Measurements from ENCODE around the gene RAPGEF5.

RAPGEF5 gene

DNA sequence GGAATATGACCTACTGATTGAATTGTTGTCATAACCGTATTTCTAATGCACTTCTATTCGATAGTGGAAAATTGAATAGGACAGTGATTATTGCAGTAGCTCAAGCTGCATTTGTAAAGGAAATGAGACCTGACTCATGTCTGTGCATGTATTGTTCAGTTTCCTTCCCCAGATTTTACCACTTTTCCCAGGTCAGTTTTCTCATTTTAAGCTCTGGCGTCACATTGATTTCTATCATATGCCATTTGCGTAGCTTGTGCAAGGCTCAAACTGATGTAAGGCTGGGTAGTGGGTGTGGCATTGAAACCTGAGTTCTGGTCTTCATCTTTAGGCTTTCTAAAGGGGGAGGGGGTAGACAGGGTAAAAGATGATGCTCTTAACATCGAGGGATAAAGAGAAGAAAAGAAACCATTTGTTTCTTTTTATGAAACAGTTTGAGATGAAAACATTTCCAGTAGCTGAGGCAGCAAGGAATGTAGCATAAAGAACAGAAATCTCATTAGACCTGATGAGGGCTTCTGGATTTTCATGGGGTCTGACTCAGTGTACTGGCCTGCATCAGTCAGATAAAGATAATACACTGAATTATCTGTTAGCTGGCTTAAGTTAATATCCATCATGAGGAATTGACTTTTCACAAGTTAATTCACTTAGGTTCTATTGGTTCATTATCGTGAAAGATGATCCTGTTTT is 229.0 kb downstream of the RAPGEF5 start:
- no peak overlapping the region for H3K4me3 ChIP-seq (ENCODE audit: low read depth, low read length)
- TF ChIP-seq CTCF (IDR thresholded peaks at IDR 0.05; ENCODE audit: low read depth, low read length, missing control alignments): no peak
- no peak for DNase-seq (ENCODE audit: low read depth)

- no peak for TF ChIP-seq CTCF (IDR thresholded peaks at IDR 0.05; ENCODE audit: low read depth, low read length, missing control alignments)
- H3K4me3 ChIP-seq (ENCODE audit: low read depth, low read length): no peak overlapping the region
- DNase-seq (ENCODE audit: low read depth): no peak
These were observed 231.5 kb downstream of the RAPGEF5 start for GRCh38 chr7:22125436-22125835.

DNA sequence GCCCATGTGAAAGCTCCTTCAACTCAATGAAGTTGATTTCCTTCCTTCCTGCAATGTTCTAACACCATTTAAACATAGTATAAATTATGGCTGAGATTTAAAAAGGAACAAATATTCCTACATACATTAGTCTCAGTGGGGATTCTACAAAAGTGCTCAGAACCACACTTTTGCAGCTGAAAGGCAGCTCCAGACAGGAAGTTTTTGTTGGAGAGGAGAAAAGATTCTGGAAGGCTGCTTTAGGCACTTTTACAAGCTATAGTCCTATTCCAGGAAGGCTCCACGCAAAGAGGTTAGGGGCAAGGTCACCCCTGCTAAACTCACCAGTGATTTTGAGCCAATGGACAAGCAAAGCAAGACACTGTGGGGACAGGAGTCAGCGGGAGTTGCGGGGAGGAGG is 232.0 kb downstream of the RAPGEF5 start:
- no peak for TF ChIP-seq CTCF (IDR thresholded peaks at IDR 0.05; ENCODE audit: low read depth, low read length, missing control alignments)
- DNase-seq (ENCODE audit: low read depth): no peak
- no peak overlapping the region for H3K4me3 ChIP-seq (ENCODE audit: low read depth, low read length)

DNA sequence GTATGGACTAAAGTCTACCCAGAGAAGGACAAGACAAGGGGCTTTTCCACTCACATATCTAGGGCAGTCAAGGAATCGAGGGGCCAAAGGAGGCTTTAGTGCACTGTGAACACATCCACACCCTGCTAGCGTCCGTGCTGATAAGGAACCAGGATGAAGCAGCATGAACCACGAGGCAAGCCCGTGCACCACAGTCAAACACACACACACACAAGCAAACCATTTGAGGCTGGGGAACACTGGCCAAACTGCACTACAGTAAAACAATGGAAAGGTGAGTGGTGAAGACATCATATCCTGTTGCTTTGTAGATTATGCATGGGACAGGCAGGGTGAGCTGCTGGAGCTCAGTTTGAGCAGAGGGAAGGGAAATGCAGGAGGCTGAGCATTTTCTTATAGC is 233.8 kb downstream of the RAPGEF5 start:
- TF ChIP-seq CTCF (IDR thresholded peaks at IDR 0.05; ENCODE audit: low read depth, low read length, missing control alignments): no peak
- no peak for DNase-seq (ENCODE audit: low read depth)
- H3K4me3 ChIP-seq (ENCODE audit: low read depth, low read length): no peak overlapping the region

DNA sequence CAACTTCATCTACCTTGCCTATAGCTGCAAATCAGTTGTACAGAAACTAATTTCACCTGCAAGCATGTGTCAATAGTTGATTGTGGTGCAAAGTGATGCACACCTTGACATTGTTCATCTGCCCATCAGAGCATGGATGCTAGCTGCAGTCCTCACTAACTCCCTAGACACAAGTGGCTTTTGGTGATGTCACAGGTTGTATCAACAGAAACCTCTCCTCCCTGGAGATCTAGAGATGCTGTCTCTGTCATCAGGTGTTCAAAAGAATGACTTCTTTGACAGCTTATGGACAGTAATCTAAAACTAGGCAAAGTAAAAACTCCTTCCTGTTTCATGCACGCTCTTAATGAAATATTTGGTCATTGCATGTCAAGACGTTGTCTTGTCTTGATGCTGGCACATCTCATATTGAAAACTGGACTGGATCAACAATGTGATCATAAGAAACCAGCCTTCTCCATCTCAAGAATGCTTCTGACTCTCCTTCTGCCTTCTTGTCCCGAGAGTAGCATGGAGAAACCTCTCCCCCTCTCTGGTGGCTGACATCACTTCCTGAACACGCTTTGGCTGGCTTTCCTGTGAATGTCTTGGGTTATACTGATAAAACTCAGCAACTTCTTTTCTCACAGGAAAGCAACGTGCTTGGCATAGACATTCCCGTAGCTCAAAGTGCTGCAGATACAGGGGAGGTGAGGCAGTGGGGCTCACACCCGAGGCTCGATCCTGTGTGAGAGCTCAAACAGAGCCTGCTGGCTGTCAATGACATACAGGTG is 235.1 kb downstream of the RAPGEF5 start:
- no peak for DNase-seq (ENCODE audit: low read depth)
- no peak overlapping the region for H3K4me3 ChIP-seq (ENCODE audit: low read depth, low read length)
- TF ChIP-seq CTCF (IDR thresholded peaks at IDR 0.05; ENCODE audit: low read depth, low read length, missing control alignments): no peak

DNA sequence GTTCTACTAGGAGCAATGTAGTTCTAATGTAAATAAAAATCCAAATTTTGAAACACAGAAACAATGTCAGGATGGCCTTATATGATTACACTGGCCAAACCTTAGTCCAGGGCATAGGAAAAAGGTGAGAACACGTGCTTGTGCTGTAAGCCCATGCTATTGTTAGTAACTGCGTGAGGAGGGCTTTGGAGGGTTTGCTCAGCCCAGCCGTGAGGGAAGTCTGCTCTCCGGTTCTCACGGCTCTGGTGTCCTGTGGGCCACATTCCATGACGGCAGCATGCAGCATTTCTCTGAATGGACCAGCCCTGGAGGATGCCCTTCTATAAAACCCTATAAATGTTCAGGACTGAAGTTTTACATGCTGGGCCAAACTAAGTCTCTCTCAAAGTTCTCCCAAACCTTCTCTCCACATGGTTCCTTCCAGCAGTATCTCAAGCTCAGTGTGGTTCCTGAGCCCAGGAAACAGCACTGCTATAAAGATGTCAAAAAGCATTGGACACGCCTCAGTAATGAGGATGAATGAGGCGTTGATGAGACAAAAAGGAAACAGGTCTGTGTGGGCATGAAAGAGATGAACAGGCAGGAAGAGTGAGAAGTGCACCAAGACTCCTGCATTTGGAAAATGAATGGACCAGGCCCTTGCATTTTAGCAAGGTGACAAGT is 236.4 kb downstream of the RAPGEF5 start:
- no peak for TF ChIP-seq CTCF (IDR thresholded peaks at IDR 0.05; ENCODE audit: low read depth, low read length, missing control alignments)
- DNase-seq (ENCODE audit: low read depth): no peak
- no peak overlapping the region for H3K4me3 ChIP-seq (ENCODE audit: low read depth, low read length)
